ENCODE measurements around the gene FAM200C.

DNA sequence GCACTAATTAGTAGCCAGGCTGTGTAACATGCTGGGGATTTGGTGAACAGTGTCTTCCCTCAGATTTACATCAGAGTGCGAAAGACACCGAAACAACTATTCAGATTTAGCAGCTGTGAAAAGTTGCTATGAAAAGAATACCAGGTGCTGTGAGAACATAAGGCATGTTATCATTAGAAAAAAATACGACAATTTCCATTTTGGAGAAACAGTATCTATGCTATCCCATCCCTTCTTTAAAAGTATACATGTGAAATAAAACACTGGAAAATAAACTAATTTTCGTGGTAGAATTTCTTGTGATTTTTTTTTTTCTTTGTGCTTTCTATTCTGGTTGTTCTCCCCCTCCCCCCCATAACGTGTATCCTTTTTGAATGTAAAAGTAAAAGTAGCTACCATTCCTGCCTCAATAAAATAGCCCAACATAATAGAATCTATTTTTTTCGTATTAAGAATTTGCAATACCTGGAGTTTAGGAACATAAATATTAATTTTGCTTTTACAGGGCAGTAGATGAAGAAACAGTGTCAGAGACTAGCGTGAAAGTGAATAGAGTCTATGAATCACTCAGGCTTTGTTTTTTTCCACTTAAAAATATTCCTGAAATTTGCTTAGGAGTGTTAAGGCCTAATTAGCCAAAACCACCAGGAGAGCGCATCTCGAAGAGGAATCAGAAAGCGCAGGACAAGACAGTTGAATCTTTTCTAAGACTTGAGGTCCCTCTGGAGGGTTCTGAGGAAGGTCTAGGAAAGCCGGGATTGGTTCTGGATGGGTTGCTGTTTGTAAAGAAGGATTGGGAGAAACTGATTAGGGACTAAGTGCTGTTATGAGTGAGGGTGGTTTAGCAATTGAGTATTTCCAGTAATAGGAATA lies 19.8 kb upstream of the FAM200C start:
- TF ChIP-seq, protein P1, sequence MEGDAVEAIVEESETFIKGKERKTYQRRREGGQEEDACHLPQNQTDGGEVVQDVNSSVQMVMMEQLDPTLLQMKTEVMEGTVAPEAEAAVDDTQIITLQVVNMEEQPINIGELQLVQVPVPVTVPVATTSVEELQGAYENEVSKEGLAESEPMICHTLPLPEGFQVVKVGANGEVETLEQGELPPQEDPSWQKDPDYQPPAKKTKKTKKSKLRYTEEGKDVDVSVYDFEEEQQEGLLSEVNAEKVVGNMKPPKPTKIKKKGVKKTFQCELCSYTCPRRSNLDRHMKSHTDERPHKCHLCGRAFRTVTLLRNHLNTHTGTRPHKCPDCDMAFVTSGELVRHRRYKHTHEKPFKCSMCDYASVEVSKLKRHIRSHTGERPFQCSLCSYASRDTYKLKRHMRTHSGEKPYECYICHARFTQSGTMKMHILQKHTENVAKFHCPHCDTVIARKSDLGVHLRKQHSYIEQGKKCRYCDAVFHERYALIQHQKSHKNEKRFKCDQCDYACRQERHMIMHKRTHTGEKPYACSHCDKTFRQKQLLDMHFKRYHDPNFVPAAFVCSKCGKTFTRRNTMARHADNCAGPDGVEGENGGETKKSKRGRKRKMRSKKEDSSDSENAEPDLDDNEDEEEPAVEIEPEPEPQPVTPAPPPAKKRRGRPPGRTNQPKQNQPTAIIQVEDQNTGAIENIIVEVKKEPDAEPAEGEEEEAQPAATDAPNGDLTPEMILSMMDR (IDR thresholded peaks at IDR 0.05), result no peak
- TF ChIP-seq POLR2A (IDR thresholded peaks at IDR 0.05) (no peak), POLR2AphosphoS5 (IDR thresholded peaks at IDR 0.05; ENCODE audit: insufficient read depth in 1 of 2, low read depth in 1 of 2) (no peak)

All from vagina (tissue), 2 donors.